Ovary (tissue), 3 donors: ENCODE data around the gene INPP5A.

ENCODE experiments used
- CTCF ChIP-seq, 3 donors: fragments of 450-650 bp in 2 of 3; fragments of 200-600 bp in 1 of 3; IDR thresholded peaks; one replicate each; pipeline versions ENCODE4 v1.5.1 to v1.8.0; 2016 to 2022; ENCODE audit warnings: antibody characterized with exemption in 3 of 3, mild to moderate bottlenecking in 1 of 3
- EP300 ChIP-seq: sonication (generic); formaldehyde crosslinking; IDR thresholded peaks from one replicate; pipeline ENCODE4 v1.6.1; 2017; ENCODE audit warnings: antibody characterized with exemption
- POLR2A ChIP-seq: fragments of 450-650 bp; IDR thresholded peaks from one replicate; pipeline ENCODE4 v1.6.1; 2017; ENCODE audit warnings: antibody characterized with exemption, mild to moderate bottlenecking, moderate library complexity
- donor health status: DM: no; HTN: no; CAD: no.

DNA sequence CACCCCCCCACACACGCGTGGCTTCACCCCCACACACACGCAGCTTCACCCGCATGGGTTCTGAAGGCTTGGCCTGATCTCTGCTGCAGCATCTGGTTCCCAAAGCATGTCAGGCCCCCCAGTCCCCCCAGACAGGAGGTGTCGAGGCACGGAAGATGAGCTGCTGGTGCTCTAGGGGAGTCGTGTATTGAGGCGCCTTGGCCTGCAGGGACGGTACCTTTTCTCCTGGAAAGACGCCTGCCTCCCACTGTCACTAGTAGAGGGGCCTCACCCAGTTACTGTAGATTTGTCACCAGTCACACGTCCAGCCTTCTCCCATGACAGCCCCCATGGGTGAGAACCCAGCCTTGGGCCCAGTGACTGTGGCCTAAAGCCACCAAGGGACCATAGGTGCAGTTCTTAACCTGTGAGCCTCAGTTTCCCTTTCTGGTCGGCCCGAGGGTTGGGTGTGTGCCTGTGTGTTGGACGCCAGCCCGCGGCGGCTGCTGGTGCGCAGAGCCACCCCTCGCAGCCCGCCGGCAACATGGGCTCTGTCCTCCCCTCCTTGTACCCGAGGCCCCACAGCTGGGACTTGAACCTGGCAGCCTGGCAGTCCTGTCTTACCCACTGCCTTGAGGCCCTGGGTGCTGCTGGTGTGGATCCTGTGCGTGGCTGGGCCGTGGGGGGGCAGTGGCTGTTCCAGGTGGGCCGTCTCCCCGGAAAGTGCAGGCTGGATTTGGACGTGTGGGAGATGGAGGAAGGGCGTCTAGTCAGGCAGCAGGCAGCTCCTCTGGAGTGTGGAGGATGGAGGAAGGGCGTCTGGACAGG is 166.6 kb downstream of the INPP5A start:
- TF ChIP-seq CTCF (IDR thresholded peaks at IDR 0.05) (no peak), POLR2A (no peak), EP300 (no peak)
